ENCODE results near the gene SRCAP.

The SRCAP gene

DNA sequence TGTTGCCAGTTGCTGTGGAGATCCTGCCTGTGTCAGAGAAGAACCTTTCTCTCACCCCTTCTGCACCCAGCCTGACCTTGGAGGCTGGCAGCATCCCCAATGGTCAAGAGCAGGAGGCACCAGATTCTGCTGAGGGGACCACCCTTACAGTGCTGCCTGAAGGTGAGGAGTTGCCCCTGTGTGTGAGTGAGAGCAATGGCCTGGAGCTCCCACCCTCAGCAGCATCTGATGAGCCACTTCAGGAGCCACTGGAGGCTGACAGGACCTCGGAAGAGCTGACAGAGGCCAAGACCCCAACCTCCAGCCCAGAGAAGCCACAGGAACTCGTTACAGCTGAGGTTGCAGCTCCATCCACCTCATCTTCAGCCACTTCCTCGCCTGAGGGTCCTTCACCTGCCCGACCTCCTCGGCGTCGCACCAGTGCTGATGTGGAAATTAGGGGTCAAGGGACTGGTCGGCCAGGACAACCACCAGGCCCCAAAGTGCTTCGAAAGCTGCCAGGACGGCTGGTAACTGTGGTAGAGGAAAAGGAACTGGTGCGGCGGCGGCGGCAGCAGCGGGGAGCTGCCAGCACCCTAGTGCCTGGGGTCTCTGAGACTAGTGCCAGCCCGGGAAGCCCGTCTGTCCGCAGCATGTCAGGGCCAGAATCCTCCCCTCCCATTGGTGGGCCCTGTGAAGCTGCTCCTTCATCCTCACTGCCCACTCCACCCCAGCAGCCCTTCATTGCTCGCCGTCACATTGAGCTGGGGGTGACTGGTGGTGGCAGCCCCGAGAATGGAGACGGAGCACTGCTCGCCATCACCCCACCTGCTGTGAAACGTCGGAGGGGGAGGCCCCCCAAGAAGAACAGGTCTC, 39.0 kb downstream of the SRCAP start:
- DNase-seq, result no peak

GRCh38 chr16:30738984-30739951, 40.3 kb downstream of the SRCAP start:
- DNase-seq, result no peak

GRCh38 chr16:30740364-30741251, 41.6 kb downstream of the SRCAP start:
- no peak for DNase-seq

GRCh38 chr16:30741461-30741914, 42.5 kb downstream of the SRCAP start:
- no peak for DNase-seq

DNA sequence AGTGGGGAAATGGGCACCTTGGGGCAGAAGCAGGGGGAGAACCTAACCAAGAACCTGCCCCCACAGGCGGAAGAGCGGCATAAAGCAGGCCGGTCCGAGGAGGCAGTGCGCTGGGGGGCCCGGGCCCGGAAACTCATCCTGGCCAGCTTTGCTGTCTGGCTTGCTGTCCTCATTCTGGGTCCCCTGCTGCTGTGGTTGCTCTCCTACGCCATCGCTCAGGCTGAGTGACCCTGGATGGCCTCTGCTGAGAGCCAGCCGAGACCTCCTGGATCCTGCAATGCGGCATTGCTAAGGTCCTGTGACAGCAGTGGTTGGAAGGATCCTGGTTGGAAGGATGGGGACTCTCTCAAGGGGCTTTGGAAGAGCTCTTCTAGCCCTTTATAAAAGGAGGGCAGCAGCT, 44.7 kb downstream of the SRCAP start:
- DNase-seq, result no peak

DNA sequence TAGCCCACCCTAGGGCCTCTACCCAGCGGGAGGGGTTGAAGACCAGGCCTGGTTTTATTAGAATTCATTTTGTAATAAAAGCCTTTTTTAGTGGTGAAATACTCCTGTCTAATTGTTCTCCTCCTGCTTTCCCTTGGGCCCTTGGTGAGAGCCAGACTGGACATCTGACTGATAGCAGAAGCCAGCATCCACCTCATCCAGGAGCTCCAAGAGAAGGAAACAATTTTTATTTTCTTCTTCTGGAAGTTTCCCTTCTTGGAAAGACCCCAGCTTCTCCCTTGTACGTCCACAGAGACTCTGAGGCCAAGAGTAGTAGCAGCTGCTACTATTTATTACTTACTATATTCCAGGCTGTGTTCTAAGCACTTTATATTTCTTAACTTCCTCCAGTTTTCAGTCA, 45.2 kb downstream of the SRCAP start:
- no peak for DNase-seq

GRCh38 chr16:30745082-30745481, 46.1 kb downstream of the SRCAP start:
- no peak for DNase-seq

GRCh38 chr16:30746638-30747175, 47.7 kb downstream of the SRCAP start:
- DNase-seq, result no peak

DNA sequence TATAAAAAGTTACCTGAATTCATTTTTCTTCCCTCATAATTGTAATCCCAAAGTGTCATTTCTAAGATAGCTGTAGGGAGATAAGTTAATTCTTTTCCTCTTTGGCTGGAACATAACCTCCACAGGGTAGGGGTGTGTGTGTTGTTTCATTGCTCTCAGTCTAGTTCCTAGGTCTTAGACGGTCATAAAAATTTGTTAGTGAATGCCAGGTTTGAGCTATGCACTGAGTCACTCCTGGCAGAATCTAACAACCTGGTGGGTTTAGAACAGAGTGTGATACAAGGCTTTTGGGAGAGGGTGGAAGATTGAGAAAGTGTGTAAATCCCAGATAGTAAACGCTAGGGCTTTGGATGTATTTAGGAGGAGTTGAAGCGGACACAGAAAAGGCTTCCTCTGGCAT, 48.4 kb downstream of the SRCAP start:
- no peak for DNase-seq

- peak; percentile 92 for DNase-seq
Measured at GRCh38 chr16:30747799-30748633, 49.0 kb downstream of the SRCAP start, which contains the start of gene PHKG2. Gene PHKG2, plus strand, starts transcription at chr16:30748425. Its CDS starts 396 bp downstream, at chr16:30748821.

- no peak for DNase-seq
Measured at GRCh38 chr16:30748634-30749445, 49.9 kb downstream of the SRCAP start.

DNA sequence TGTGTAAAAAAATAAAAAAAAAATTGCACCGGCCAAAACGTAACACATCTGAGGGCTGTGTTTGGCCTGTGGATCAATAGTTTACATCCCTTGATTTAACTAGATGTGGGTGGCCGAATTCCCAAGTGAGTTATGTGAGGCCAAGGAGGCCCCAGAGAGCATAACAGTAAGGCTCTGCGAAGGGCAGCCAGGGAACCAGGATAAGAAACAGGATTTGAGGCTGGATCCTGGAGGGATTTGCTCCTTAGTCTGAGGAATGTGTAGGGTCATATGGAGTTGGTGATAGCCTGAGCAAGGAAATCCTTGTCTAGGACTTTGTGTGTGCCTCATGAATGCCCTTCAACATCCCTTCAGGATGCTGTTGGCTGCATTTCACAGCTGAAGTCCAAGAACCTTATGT, 51.2 kb downstream of the SRCAP start:
- no peak for DNase-seq

DNA sequence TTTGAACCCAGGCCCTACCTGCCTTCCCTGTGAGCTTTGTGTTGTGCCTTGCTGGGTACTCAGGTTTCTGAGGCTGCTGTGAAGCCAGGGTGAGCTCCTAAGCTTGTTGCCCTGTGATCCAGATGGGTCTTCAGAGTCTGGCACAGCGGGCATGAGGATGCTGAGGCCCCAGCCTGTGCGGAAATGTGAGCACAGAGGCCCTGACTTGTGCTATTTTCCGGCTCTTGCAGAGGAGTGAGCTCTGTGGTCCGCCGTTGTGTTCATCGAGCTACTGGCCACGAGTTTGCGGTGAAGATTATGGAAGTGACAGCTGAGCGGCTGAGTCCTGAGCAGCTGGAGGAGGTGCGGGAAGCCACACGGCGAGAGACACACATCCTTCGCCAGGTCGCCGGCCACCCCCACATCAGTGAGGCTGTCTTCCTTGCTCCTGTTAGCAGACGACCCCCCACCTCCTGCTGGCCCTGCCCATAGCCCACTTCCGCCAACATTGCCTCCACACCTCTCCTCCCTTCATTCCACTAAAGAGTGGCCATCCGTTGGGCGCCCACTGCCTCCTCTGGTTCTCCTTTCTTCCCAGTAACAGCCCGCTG, 52.0 kb downstream of the SRCAP start:
- no peak for DNase-seq

- no peak for DNase-seq
Measured at GRCh38 chr16:30753596-30753995, 54.6 kb downstream of the SRCAP start.

- DNase-seq, result no peak
Measured at GRCh38 chr16:30755955-30756780, 57.2 kb downstream of the SRCAP start.

DNA sequence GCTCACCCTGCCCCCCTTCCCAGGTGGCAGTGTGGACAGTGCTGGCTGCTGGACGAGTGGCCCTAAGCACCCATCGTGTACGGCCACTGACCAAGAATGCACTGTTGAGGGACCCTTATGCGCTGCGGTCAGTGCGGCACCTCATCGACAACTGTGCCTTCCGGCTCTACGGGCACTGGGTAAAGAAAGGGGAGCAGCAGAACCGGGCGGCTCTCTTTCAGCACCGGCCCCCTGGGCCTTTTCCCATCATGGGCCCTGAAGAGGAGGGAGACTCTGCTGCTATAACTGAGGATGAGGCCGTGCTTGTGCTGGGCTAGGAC, 57.8 kb downstream of the SRCAP start:
- DNase-seq, result no peak

GRCh38 chr16:30757316-30757715, 58.3 kb downstream of the SRCAP start:
- no peak for DNase-seq

DNA sequence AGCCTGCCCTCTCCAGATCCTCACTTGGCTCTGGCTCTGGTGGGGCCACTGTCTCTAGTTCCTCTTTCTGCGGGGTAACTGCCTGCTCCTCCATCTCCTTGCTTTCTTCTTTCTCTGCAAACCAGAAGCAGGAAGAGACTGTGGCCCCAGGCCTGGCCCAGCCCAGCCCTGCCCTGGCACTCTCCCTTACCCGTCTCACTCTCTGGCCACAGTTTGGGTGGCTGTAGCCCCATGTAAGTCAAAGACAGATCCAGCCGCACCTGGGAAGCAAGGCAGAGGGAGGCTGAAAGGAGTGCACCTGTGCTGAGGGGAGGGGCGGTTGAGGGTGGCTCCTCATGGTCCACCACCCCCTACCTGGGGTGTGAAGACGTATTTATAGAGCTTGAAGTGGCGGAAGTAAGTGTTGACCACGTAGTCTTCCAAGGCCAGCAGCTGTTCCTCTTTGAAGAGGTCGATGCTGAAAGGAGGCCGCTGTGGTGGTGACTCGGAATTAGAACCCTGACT, 60.1 kb downstream of the SRCAP start:
- DNase-seq, result no peak

DNA sequence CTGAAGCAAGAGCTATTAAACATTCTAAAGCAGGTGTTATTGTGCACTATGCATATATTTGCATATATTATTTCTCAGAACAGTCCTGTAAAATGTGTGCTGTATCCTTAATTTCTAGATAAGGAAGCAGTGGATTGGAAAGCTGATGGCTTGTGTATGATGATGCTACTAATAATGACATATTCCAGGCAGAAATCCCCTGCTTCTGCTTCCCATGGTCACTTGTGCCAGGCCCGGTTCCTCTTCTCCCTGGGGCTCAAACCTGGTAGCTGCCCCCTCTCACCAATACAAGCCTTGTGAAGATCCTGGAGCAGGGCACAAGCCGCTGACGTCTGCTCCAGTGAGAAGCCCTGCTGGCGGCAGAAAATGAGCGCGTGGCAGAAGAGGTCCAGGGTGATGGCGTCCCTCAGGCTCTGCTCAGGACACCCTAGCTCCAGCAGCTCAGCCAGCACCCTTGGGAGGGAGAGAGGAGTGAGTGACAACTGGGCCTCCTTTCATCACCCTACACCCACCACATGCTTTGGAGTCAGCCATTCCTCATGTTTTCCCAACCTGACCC, 61.1 kb downstream of the SRCAP start:
- DNase-seq, result no peak

All from activated CD8-positive, alpha-beta memory T cell treated with anti-CD3 and anti-CD28 coated beads, Interleukin-2, amount 50 U/mL, for 4 hours (primary cell).